NAMALWA (cell line): ENCODE data around the gene SKOR1.
A peak's percentile ranks its signal among the peaks of the same experiment; 100 is the strongest.

ENCODE experiments used
- DNase-seq: peaks from one replicate; pipeline ENCODE4 v3.0.0-alpha.2; 2015; ENCODE audit warnings: low spot score

SKOR1 gene

GRCh38 chr15:67820122-67820991 lies 5.0 kb upstream of the SKOR1 start:
- no peak for DNase-seq

GRCh38 chr15:67820992-67821783 lies 4.1 kb upstream of the SKOR1 start:
- DNase-seq, result no peak

GRCh38 chr15:67821784-67822440 lies 3.4 kb upstream of the SKOR1 start:
- no peak for DNase-seq

- no peak for DNase-seq
These were observed 2.6 kb upstream of the SKOR1 start for GRCh38 chr15:67822537-67823313.

- no peak for DNase-seq
These were observed 1.8 kb upstream of the SKOR1 start for GRCh38 chr15:67823314-67824196.

- DNase-seq, result no peak
These were observed 926 bp upstream of the SKOR1 start for GRCh38 chr15:67824197-67824968.

GRCh38 chr15:67825881-67826716 lies 790 bp downstream of the SKOR1 start:
- no peak for DNase-seq

- DNase-seq, result no peak
These were observed 1.6 kb downstream of the SKOR1 start for GRCh38 chr15:67826717-67827561.

GRCh38 chr15:67827562-67828277 lies 2.4 kb downstream of the SKOR1 start:
- DNase-seq, result no peak

- no peak for DNase-seq
These were observed 3.1 kb downstream of the SKOR1 start for GRCh38 chr15:67828278-67828968.

GRCh38 chr15:67828969-67829646 lies 3.8 kb downstream of the SKOR1 start:
- DNase-seq, result no peak

GRCh38 chr15:67829647-67830504 lies 4.6 kb downstream of the SKOR1 start:
- DNase-seq, result no peak

- DNase-seq, result no peak
These were observed 6.1 kb downstream of the SKOR1 start for GRCh38 chr15:67831363-67831762.

GRCh38 chr15:67832031-67832551 lies 6.8 kb downstream of the SKOR1 start:
- peak; percentile 41 for DNase-seq
